CD4-positive, alpha-beta T cell treated with Interleukin-10 for 1 hour (primary cell): ENCODE data around the gene GPR108.
"Not testable (repeated sequence)": the region's sequence is repeated elsewhere in the genome, so short reads cannot be mapped to it uniquely, and the experiment has no call there.

ENCODE experiments used
- DNase-seq: peaks from one replicate; pipeline ENCODE4 v3.0.0-alpha.2; 2020

Gene GPR108

GRCh38 chr19:6760606-6761005, 23.2 kb upstream of the GPR108 start:
- no peak for DNase-seq

- DNase-seq: no peak
Measured at GRCh38 chr19:6754653-6755463, 17.5 kb upstream of the GPR108 start.

- DNase-seq: no peak
Measured at GRCh38 chr19:6754136-6754535, 16.8 kb upstream of the GPR108 start.

- DNase-seq: peak; percentile 86
Measured at GRCh38 chr19:6753178-6754031, 16.0 kb upstream of the GPR108 start.

- DNase-seq: no peak
Measured at GRCh38 chr19:6752256-6753177, 15.1 kb upstream of the GPR108 start.

- no peak for DNase-seq
Measured at GRCh38 chr19:6751189-6751588, 13.8 kb upstream of the GPR108 start.

- no peak for DNase-seq
Measured at GRCh38 chr19:6750062-6750461, 12.7 kb upstream of the GPR108 start.

- DNase-seq: not testable (repeated sequence)
Measured at GRCh38 chr19:6748543-6748942, 11.2 kb upstream of the GPR108 start.

- DNase-seq: no peak
Measured at GRCh38 chr19:6745965-6746364, 8.6 kb upstream of the GPR108 start.

- DNase-seq: no peak
Measured at GRCh38 chr19:6744381-6745301, 7.3 kb upstream of the GPR108 start.

- DNase-seq: no peak
Measured at GRCh38 chr19:6743714-6744380, 6.5 kb upstream of the GPR108 start.

GRCh38 chr19:6743066-6743465, 5.7 kb upstream of the GPR108 start:
- DNase-seq: no peak

- DNase-seq: no peak
Measured at GRCh38 chr19:6740589-6741343, 3.4 kb upstream of the GPR108 start.

GRCh38 chr19:6739883-6740588, 2.7 kb upstream of the GPR108 start:
- DNase-seq: no peak

GRCh38 chr19:6739390-6739882, 2.1 kb upstream of the GPR108 start, which contains the start of gene TRIP10:
Gene TRIP10 (plus strand): TSS chr19:6739680. CDS start chr19:6739762, 82 bp downstream.
- DNase-seq: peak; percentile 90

- peak; percentile 43 for DNase-seq
Measured at GRCh38 chr19:6738787-6739389, 1.5 kb upstream of the GPR108 start.

- DNase-seq: peak; percentile 86
Measured at GRCh38 chr19:6737873-6738786, 750 bp upstream of the GPR108 start.

GRCh38 chr19:6736917-6737283, 480 bp downstream of the GPR108 start:
- DNase-seq: no peak
